OCI-LY3 (cell line): ENCODE results near the gene PCNX1.

ENCODE experiments used
- CTCF ChIP-seq: fragments of 200-600, 300-600 bp; sonication (generic); IDR thresholded peaks from 2 replicates; pipeline ENCODE4 v1.5.1; 2014; ENCODE audit warnings: antibody characterized with exemption, low read length, low read depth
- EZH2phosphoT487 ChIP-seq: fragments of 200-600 bp; shearing (Covaris generic); IDR thresholded peaks from 2 replicates; pipeline ENCODE4 v1.6.1; 2018; ENCODE audit warnings: antibody characterized with exemption, mixed run types, low read depth

GRCh38 chr14:71122866-71123565 is 215.8 kb downstream of the PCNX1 start:
- TF ChIP-seq EZH2phosphoT487 = no peak
- TF ChIP-seq CTCF = no peak
